Measurements from ENCODE around the gene ZNF467.

The ZNF467 gene

DNA sequence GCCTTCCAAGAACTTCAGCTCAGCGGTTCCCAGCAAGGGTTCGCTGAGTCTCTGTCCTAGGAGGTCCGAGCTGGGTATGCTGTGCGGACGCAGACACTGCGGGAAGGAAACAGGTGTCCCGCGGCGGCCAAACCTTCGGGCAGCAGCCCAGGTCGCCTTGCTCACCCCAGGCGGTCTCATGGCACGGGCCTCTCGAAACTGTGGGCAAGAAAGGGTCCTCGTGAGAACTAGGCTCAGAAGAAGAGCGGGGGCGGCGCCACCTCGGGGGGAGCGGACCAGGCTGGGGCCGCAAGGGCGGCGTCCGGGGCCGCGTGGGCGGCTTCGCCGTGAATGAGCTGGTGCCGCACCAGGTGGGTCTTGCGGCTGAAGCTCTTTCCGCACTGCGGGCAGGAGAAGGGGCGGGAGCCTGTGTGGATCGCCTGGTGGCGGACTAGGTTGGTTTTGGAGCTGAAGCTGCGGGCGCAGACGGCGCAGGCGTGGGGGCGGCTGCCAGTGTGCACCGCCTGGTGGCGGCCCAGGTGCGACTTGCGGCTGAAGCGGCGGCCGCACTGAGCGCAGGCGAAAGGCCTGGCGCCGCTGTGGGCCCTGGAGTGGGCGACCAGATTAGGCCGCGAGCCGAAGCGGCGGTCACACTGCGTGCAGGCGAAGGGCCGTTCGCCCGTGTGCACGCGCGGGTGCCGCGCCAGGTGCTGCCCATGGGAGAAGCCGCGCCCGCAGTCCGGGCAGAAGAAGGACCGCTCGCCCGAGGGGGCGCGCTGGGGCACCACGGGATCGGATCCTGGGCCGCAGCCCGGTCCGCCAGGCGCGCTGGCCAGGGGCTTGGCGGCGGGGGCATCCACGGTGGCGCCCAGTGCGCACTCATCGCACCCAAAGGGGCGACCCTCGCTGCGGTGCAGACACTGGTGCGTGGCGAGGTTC, 8.6 kb downstream of the ZNF467 start:
- no peak for TF ChIP-seq GATA2 (IDR thresholded peaks at IDR 0.05; ENCODE audit: low read depth, low read length)
- no peak for TF ChIP-seq GATA3 (IDR thresholded peaks at IDR 0.05; ENCODE audit: low read depth, low read length)

DNA sequence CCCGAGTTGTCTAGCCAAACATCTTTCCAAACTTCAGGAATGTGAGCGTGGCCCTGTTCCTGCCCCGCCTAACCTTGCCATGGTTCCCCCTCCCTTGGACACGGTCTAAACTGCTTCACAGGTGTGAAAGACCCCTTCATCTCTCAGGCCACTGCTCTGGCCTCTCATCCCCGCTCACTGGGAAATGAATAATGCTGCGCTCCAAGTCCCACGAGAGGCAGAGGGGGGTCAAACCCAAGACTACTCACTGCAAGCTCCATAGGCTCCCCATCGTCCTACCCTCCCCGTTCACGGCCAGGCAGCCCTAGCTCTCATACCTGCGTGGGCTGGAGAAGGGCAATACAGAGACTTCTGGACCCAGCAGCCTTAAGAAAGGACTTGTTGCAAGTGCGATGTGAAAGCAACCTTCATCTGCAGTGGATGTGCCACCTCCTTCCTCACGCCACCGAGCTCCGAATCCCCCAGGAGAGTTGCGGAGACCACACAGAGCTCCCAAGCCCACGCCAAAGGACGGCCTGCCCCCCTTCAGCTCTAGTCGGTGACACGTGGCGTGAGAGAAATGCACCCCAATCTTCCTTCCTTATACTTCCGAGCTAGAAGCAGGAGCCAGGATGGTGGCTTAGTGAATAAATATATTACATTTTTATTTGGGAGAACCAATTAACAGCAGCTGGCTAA, 9.7 kb downstream of the ZNF467 start:
- no peak for TF ChIP-seq GATA3 (IDR thresholded peaks at IDR 0.05; ENCODE audit: low read depth, low read length)
- no peak for TF ChIP-seq GATA2 (IDR thresholded peaks at IDR 0.05; ENCODE audit: low read depth, low read length)

DNA sequence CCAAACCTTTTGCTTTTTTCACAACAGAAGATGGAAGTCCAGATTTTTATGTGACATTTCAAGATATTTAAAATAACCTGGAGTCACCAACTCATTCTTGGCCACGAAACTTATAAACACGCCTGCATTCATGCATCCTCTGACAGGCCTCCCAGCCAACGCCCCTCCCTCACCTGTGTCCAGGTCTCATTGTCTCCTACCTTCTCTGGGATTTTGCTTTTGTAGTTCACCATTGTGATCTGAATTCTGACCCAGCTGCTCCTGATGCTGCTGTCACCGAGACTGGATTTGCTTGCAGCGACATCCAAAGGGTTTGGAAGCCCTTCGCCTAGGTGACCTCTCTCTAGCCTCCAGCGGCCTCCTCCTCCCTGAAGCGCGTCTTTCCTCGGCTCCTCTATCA, 10.8 kb downstream of the ZNF467 start:
- TF ChIP-seq GATA3 (IDR thresholded peaks at IDR 0.05; ENCODE audit: low read depth, low read length) (no peak), GATA2 (IDR thresholded peaks at IDR 0.05; ENCODE audit: low read depth, low read length) (no peak)

DNA sequence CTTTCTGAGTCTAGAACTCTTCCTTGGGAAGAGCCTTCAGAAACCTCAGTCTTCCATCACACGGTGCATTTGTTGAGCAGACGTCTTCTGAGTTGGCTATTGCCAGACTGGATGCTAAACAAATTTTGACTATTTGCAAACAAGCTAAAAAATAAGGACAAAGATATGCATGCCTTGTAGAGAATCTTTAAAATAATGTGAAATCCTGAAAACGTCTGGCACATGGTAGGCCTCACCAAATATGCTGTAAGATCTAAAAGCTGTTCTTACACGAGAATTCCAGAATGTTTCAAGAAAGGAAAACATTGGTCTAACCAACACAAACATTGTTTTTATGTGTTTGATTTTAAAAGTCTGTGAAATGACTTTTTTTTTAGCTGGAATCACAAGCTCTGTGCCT, 11.3 kb downstream of the ZNF467 start:
- TF ChIP-seq GATA2 (IDR thresholded peaks at IDR 0.05; ENCODE audit: low read depth, low read length) (no peak), GATA3 (IDR thresholded peaks at IDR 0.05; ENCODE audit: low read depth, low read length) (no peak)

DNA sequence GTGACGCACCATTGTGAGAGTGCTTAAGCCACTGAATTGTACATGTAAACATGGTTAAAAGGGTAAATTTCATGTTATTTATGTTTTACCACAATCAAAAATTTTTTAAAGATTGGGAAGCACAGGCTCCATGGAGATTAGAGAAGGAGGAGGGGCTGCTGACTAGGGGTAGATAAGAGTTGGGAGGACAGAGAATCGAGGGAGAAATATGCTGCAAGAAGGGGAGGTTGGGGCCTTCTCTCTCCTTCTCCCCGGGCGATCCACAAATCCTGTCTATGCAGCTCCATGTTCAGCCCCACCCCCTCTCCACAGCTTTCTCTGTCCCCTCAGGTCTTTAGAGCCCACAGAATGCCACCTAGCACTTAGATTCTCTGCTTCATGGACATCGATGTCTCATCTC, 12.1 kb downstream of the ZNF467 start:
- no peak for TF ChIP-seq GATA2 (IDR thresholded peaks at IDR 0.05; ENCODE audit: low read depth, low read length)
- no peak for TF ChIP-seq GATA3 (IDR thresholded peaks at IDR 0.05; ENCODE audit: low read depth, low read length)

DNA sequence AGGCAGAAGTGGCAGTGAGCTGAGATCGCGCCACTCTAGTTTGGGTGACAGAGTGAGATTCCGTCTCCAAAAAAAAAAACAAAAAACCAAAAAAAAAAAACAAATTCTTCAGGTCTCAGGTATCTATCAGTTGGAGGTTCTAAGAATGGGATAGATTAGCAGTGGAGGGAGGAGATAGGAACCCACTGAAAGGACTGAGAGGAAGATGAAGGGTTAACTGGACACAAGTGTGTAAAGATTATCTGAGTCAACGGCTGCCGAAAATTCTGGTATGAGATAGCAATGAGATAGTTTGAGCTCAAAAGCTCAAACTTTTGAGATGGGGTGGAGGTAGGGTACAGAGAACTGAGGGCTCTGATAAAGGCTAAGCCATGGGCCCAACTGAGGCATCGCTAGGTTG, 12.8 kb downstream of the ZNF467 start:
- no peak for TF ChIP-seq GATA2 (IDR thresholded peaks at IDR 0.05; ENCODE audit: low read depth, low read length)
- no peak for TF ChIP-seq GATA3 (IDR thresholded peaks at IDR 0.05; ENCODE audit: low read depth, low read length)

DNA sequence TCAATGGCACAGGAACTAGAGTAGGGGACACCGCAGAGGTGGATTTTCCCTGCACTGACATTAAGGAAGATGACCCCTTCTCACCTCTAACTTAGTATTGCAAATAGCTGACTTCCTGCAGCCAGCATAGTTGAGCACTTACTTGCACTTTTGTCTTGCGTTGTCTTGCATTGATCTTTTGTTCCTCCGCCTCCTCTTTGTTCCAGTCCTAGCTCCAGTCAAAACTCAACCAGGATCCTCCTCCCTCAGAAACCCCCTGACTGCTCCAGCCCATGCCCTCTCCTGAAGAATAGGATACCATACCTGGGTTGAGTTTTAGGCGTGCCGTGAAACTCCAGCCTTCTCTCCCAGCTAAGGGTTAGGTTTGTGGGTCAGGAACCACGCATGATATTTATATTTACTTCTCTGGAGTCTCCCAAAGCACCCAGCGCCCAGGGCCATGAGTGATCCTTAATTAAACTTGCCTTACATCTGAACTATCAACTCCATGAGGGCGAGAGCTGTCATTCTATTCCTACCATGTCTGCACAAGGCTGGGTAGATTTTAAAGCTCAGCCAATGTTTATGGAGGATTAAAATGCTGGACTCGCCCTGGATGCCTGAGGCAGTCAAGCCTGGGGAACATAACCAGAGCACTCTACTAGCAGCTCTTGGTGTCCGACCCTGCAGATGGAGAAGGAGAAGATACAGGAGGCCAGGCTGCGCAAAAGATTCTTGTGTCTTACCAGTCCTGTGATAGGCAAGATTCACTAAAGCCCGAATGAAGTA, 14.1 kb downstream of the ZNF467 start:
- TF ChIP-seq GATA2 (IDR thresholded peaks at IDR 0.05; ENCODE audit: low read depth, low read length), result no peak
- TF ChIP-seq GATA3 (IDR thresholded peaks at IDR 0.05; ENCODE audit: low read depth, low read length), result no peak

DNA sequence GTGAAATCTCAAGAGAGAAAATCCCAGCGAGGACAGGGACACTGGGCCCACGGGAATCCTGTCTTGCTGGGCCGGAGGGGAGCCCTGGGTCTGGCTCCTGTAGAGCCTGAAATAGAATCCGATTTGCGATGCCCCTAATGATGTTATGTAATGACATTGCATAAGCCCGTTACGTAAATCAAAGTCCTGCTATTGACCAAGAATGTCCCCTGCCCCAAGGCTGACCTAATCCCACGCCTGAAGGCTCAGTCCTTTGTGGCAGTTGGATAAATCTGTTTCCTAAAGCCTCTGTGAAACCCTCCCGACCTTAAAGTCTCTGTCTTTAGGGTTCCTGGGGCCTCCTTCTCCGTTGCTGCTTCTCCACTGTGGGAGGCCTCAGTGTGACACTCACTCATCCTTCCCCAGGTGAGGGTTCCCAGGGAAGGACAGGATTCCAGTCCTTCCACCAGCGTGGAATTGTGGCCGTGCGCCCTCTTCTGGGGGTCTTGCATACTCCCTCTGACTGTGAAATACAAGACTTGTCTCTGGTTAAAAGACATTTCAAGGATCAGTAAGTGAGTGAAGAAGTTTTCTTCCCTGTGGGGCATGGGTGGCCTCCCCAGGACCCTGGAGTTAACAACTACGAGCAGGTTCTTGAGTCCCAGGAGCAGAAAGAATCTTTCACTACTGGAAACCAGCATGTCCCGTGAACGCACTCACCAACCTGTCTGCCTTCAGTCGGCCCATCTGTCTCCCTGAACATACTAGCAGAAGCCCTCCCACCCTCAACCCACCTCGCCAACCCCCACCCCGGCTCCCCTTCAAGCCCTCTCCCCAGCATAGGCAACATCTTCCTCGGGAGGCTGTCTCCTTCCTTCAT, 19.8 kb downstream of the ZNF467 start:
- TF ChIP-seq GATA2 (IDR thresholded peaks at IDR 0.05; ENCODE audit: low read depth, low read length), result no peak
- TF ChIP-seq GATA3 (IDR thresholded peaks at IDR 0.05; ENCODE audit: low read depth, low read length), result no peak

DNA sequence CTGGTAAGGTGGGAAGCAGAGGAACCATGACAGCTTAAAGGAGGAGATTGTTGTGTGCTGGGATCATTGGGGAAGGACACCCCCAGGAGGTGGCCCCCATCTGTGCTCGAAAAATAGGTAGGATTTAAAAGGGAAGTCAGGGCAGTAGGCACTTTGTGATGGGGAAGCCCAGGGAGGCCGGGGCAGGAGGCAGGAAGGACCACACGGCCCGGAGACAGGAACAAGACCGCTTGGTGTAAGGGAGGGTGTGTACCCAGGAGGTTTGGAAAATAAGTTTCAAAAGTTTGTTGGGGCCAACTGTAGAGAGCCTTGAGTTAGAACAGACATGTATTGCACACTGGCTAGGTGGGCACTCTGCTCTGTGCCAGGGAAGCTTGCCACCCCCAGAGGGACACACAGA, 20.7 kb downstream of the ZNF467 start:
- TF ChIP-seq GATA2 (IDR thresholded peaks at IDR 0.05; ENCODE audit: low read depth, low read length) (no peak), GATA3 (IDR thresholded peaks at IDR 0.05; ENCODE audit: low read depth, low read length) (no peak)

DNA sequence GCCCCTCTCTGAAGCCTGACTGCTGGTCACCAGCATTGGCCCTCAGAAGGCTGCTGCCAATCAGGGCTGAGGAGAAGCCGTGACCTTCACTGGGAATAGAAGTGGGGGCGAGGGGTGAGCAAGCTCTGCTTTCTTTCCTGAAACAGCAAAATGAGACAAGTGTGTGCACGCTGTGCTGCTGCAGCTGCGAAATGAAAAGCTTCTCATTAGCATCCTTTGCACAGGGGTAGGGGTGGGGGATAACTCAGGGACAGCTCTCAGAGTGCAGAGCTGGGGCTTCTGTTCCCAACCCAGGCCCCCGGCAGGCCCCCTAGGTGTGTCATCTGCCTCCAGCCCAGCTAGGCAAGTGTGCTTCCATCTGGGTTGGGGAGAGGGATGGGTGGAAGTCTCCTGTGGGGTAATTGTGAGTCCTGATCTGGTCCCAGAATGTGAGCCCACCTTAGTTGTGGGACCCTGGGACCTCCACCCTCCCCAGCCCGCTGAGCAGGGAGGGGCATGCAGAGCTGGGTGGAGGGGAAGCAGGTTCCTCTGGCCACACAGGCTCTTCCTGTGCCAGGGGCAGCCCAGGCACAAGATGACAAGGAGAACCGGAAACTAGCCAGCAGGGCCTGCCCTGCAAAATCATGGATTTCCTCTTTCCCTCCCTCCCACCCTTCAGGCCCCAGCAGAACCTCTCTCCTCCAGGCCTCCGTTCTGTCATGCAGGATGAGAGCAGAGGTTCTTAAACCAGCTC, 22.2 kb downstream of the ZNF467 start:
- TF ChIP-seq GATA3 (IDR thresholded peaks at IDR 0.05; ENCODE audit: low read depth, low read length) (no peak), GATA2 (IDR thresholded peaks at IDR 0.05; ENCODE audit: low read depth, low read length) (no peak)

DNA sequence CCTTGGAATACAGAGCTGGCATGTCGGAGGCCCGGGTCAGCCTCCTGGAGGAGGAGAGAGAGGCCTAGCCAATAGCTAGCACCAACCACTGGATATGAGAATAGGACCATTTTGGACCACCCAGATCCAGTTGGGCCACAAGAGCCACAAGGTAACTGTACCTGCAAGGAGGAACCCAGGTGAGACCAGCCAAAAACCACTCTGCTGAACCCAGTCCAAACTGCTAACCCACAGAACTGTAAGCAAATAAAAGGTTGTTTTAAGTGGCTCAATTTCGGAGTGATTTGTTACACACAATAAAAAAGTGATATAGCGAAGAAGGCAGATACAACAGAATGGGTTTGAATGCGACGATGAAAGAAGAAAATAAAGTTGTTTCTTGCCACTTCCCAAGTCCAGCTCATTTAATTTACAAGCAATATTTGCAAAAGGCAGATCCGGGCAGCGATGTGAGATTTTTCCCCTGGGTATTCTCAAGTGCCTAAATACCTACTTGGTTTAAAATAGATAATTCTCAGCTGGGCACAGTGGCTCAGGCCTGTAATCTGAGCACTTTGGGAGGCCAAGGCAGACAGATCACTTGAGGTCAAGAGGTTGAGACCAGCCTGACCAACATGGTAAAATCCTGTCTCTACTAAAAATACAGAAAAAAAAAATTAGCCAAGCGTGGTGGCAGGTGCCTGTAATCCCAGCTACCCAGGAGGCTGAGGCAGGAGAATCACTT, 23.1 kb downstream of the ZNF467 start:
- TF ChIP-seq GATA2 (IDR thresholded peaks at IDR 0.05; ENCODE audit: low read depth, low read length) (no peak), GATA3 (IDR thresholded peaks at IDR 0.05; ENCODE audit: low read depth, low read length) (no peak)
